ENCODE data around the gene NPSR1. TPM values are rescaled to one million over a fixed set of nuclear protein-coding genes. Genes with fewer than 3 reads are reported as not detected.

Gene NPSR1
- total RNA-seq, 1 donor from 2014 or later = not detected

- H3K36me3 ChIP-seq = no peaks in the 10 kb centered on the region
- no peak for TF ChIP-seq CTCF (IDR thresholded peaks at IDR 0.05)
- no peaks in the 10 kb centered on the region for H3K27me3 ChIP-seq
- no peaks in the 10 kb centered on the region for H3K4me1 ChIP-seq
- H3K9me3 ChIP-seq = no peaks in the 10 kb centered on the region
- no peak for DNase-seq (ENCODE audit: low spot score in 2 of 2)
- H3K4me3 ChIP-seq = no peak overlapping the region
- intact Hi-C loops (cut with DNase I) = no loop called here
- H3K27ac ChIP-seq = no peak overlapping the region
Observed at GRCh38 chr7:34677491-34677890, 19.5 kb downstream of the NPSR1 start.

- intact Hi-C loops (cut with DNase I) = no loop called here
- no peak for DNase-seq (ENCODE audit: low spot score in 2 of 2)
- H3K4me1 ChIP-seq = no peaks in the 10 kb centered on the region
- H3K27me3 ChIP-seq = no peaks in the 10 kb centered on the region
- no peak overlapping the region for H3K4me3 ChIP-seq
- no peak for TF ChIP-seq CTCF (IDR thresholded peaks at IDR 0.05)
- peaks cover 0 to 4% of the 10 kb centered on the region in 2 donors for H3K9me3 ChIP-seq
- H3K36me3 ChIP-seq = no peaks in the 10 kb centered on the region
- no peak overlapping the region for H3K27ac ChIP-seq
Observed at GRCh38 chr7:34687529-34687928, 29.5 kb downstream of the NPSR1 start.

GRCh38 chr7:34696415-34696814 is 38.4 kb downstream of the NPSR1 start:
- peaks cover 0 to 16% of the 10 kb centered on the region in 2 donors for H3K9me3 ChIP-seq
- no peaks in the 10 kb centered on the region for H3K27me3 ChIP-seq
- TF ChIP-seq CTCF (IDR thresholded peaks at IDR 0.05) = no peak
- no peak overlapping the region for H3K4me3 ChIP-seq
- intact Hi-C loops (cut with DNase I) = no loop called here
- H3K36me3 ChIP-seq = no peaks in the 10 kb centered on the region
- H3K4me1 ChIP-seq = no peaks in the 10 kb centered on the region
- H3K27ac ChIP-seq = no peak overlapping the region
- DNase-seq (ENCODE audit: low spot score in 2 of 2) = no peak

GRCh38 chr7:34709771-34710170 is 51.8 kb downstream of the NPSR1 start:
- H3K27me3 ChIP-seq = no peaks in the 10 kb centered on the region
- TF ChIP-seq CTCF (IDR thresholded peaks at IDR 0.05) = no peak
- no peaks in the 10 kb centered on the region for H3K36me3 ChIP-seq
- H3K4me1 ChIP-seq = no peaks in the 10 kb centered on the region
- H3K27ac ChIP-seq = no peak overlapping the region
- no peak overlapping the region for H3K4me3 ChIP-seq
- no peaks in the 10 kb centered on the region for H3K9me3 ChIP-seq
- intact Hi-C loops (cut with DNase I) = no loop called here
- no peak for DNase-seq (ENCODE audit: low spot score in 2 of 2)

- Histone ChIP-seq H3K27me3 (no peaks in the 10 kb centered on the region), H3K27ac (no peak overlapping the region), H3K9me3 (no peaks in the 10 kb centered on the region), H3K4me1 (no peaks in the 10 kb centered on the region), H3K4me3 (no peak overlapping the region), H3K36me3 (no peaks in the 10 kb centered on the region)
- intact Hi-C loops (cut with DNase I) = no loop called here
- TF ChIP-seq CTCF (IDR thresholded peaks at IDR 0.05) = no peak
- no peak for DNase-seq (ENCODE audit: low spot score in 2 of 2)
Observed at GRCh38 chr7:34718867-34719266, 60.8 kb downstream of the NPSR1 start.

GRCh38 chr7:34719636-34720035 is 61.6 kb downstream of the NPSR1 start:
- no peak for TF ChIP-seq CTCF (IDR thresholded peaks at IDR 0.05)
- no peaks in the 10 kb centered on the region for H3K4me1 ChIP-seq
- no peaks in the 10 kb centered on the region for H3K36me3 ChIP-seq
- H3K27ac ChIP-seq = no peak overlapping the region
- intact Hi-C loops (cut with DNase I) = no loop called here
- no peak for DNase-seq (ENCODE audit: low spot score in 2 of 2)
- no peaks in the 10 kb centered on the region for H3K9me3 ChIP-seq
- no peaks in the 10 kb centered on the region for H3K27me3 ChIP-seq
- no peak overlapping the region for H3K4me3 ChIP-seq
